Tibial nerve (tissue), 4 donors: Measurements from ENCODE around the gene BPTF. TPM values are rescaled to one million over a fixed set of nuclear protein-coding genes. Genes with fewer than 3 reads are reported as not detected.

Experiments
- DNase-seq, 2 donors: peaks; one replicate each; pipeline ENCODE4 v3.0.0-alpha.2; 2019; ENCODE audit warnings: low spot score in 2 of 2
- H3K27ac ChIP-seq, 4 donors: fragments of 200-600 bp; sonication (generic) in 3 of 4; one replicate each; pipeline ENCODE4 v1.5.1; 2017 to 2019; ENCODE audit warnings: mild to moderate bottlenecking in 1 of 4
- H3K27me3 ChIP-seq, 2 donors: fragments of 200-600 bp; sonication (generic) in 1 of 2; one replicate each; pipeline versions ENCODE4 v1.5.1 to v1.6.0; 2017 to 2019
- H3K36me3 ChIP-seq, 3 donors: fragments of 200-600 bp; sonication (generic); one replicate each; pipeline ENCODE4 v1.5.1; 2018 to 2019
- H3K4me1 ChIP-seq, 4 donors: fragments of 200-600 bp; sonication (generic) in 3 of 4; one replicate each; pipeline ENCODE4 v1.5.1; 2017 to 2019
- H3K4me3 ChIP-seq, 4 donors: fragments of 200-600 bp; sonication (generic) in 3 of 4; one replicate each; pipeline ENCODE4 v1.5.1; 2017 to 2019; ENCODE audit warnings: mild to moderate bottlenecking in 1 of 4, moderate library complexity in 1 of 4
- H3K9me3 ChIP-seq, 4 donors: fragments of 200-600 bp; sonication (generic) in 3 of 4; one replicate each; pipeline ENCODE4 v1.5.1; 2017 to 2019
- CTCF ChIP-seq, 5 experiments: fragments of 200-600 bp in 3 of 5; fragments of 450-650 bp in 2 of 5; sonication (generic) in 3 of 5; IDR thresholded peaks; one replicate each; pipeline ENCODE4 v1.5.1; 2016 to 2019; ENCODE audit warnings: antibody characterized with exemption in 5 of 5, mild to moderate bottlenecking in 3 of 5, moderate library complexity in 2 of 5
- EP300 ChIP-seq, 2 donors: sonication (generic); formaldehyde crosslinking; IDR thresholded peaks; one replicate each; pipeline ENCODE4 v1.6.1; 2017; ENCODE audit warnings: antibody characterized with exemption in 2 of 2, mild to moderate bottlenecking in 1 of 2
- POLR2A ChIP-seq, 2 donors: fragments of 450-650 bp; IDR thresholded peaks; one replicate each; pipeline ENCODE4 v1.6.1; 2017; ENCODE audit warnings: antibody characterized with exemption in 2 of 2, mild to moderate bottlenecking in 2 of 2, moderate library complexity in 2 of 2
- WGBS, 2 donors: methylation state at CpG; one replicate each; pipeline ENCODE4 v1.1.5; 2018; 5-methylcytosine and 5-hydroxymethylcytosine counted together
- total RNA-seq, 4 donors: library from RNA; depleted of rRNA; stranded (reverse); fragments of >200 nt; gene quantifications; one replicate each; pipeline ENCODE4 v1.1.0, GENCODE V29; 2016

Gene BPTF
- 100 to 1,000 TPM in 3 of 4 donors, 10 to 100 TPM in 1; 72.8 to 124 (median 113) TPM for total RNA-seq

GRCh38 chr17:67824735-67825626, at the start of gene BPTF:
BPTF (plus strand) TSS chr17:67825503; CDS start chr17:67825725, 222 bp downstream.
- Histone ChIP-seq H3K9me3 (no peaks in the 10 kb centered on the region), H3K36me3 (no peaks in the 10 kb centered on the region), H3K27ac (peak within 1 kb of the TSS; percentile 96 to 98 (median 97)), H3K4me1 (peaks cover 0 to 37% (median 30%) of the 10 kb centered on the region in 4 donors), H3K27me3 (no peaks in the 10 kb centered on the region), H3K4me3 (peak within 1 kb of the TSS; percentile 48 to 90 (median 81))
- WGBS, 2 donors = 1% methylated on average over 37 to 63 of the region's 88 CpGs
- peak; percentile 97 to 99 (median 99) for TF ChIP-seq CTCF (IDR thresholded peaks at IDR 0.05)
- TF ChIP-seq EP300 (IDR thresholded peaks at IDR 0.05) = peak in 1 of 2 donors; percentile 90
- peak; percentile 63 for TF ChIP-seq POLR2A (IDR thresholded peaks at IDR 0.05)
- DNase-seq = peak; percentile 78 to 82

GRCh38 chr17:67779098-67779672, 46.1 kb upstream of the BPTF start:
- Histone ChIP-seq H3K36me3 (no peaks in the 10 kb centered on the region), H3K4me3 (no peak overlapping the region), H3K27me3 (no peaks in the 10 kb centered on the region), H3K9me3 (no peaks in the 10 kb centered on the region), H3K27ac (peak overlapping the region in 1 of 4 donors; percentile 67), H3K4me1 (peaks cover 0 to 6% (median 0%) of the 10 kb centered on the region in 4 donors)
- 25 to 26% methylated on average over 13 of the region's 13 CpGs for WGBS, 2 donors
- peak; percentile 39 to 61 for DNase-seq
- no peak for TF ChIP-seq POLR2A (IDR thresholded peaks at IDR 0.05)
- peak in 1 of 2 donors; percentile 66 for TF ChIP-seq EP300 (IDR thresholded peaks at IDR 0.05)
- TF ChIP-seq CTCF (IDR thresholded peaks at IDR 0.05) = peak in 4 of 5 experiments; percentile 19 to 62 (median 31)

- Histone ChIP-seq H3K4me1 (no peaks in the 10 kb centered on the region), H3K36me3 (no peaks in the 10 kb centered on the region), H3K27ac (no peak overlapping the region), H3K4me3 (no peak overlapping the region), H3K27me3 (no peaks in the 10 kb centered on the region), H3K9me3 (peaks cover 0 to 4% (median 0%) of the 10 kb centered on the region in 4 donors)
- 75 to 82% methylated on average over 10 of the region's 10 CpGs for WGBS, 2 donors
- TF ChIP-seq EP300 (IDR thresholded peaks at IDR 0.05) (no peak), POLR2A (IDR thresholded peaks at IDR 0.05) (no peak), CTCF (IDR thresholded peaks at IDR 0.05) (no peak)
- no peak for DNase-seq
These were observed 40.8 kb upstream of the BPTF start for GRCh38 chr17:67784364-67785121.

GRCh38 chr17:67785122-67785477, 40.2 kb upstream of the BPTF start:
- peaks cover 0 to 4% (median 0%) of the 10 kb centered on the region in 4 donors for H3K9me3 ChIP-seq
- H3K27me3 ChIP-seq = no peaks in the 10 kb centered on the region
- no peaks in the 10 kb centered on the region for H3K4me1 ChIP-seq
- H3K27ac ChIP-seq = no peak overlapping the region
- no peak for TF ChIP-seq POLR2A (IDR thresholded peaks at IDR 0.05)
- WGBS, 2 donors = 90 to 92% methylated on average over 3 of the region's 3 CpGs
- no peak for DNase-seq
- H3K36me3 ChIP-seq = no peaks in the 10 kb centered on the region
- no peak overlapping the region for H3K4me3 ChIP-seq

GRCh38 chr17:67785504-67785903, 39.8 kb upstream of the BPTF start:
- H3K27ac ChIP-seq = no peak overlapping the region
- H3K9me3 ChIP-seq = peaks cover 0 to 4% (median 0%) of the 10 kb centered on the region in 4 donors
- no peaks in the 10 kb centered on the region for H3K36me3 ChIP-seq
- WGBS, 2 donors = 91 to 93% methylated on average over 5 of the region's 5 CpGs
- no peaks in the 10 kb centered on the region for H3K4me1 ChIP-seq
- no peak overlapping the region for H3K4me3 ChIP-seq
- no peak for TF ChIP-seq POLR2A (IDR thresholded peaks at IDR 0.05)
- TF ChIP-seq CTCF (IDR thresholded peaks at IDR 0.05) = no peak
- no peak for TF ChIP-seq EP300 (IDR thresholded peaks at IDR 0.05)
- no peak for DNase-seq
- no peaks in the 10 kb centered on the region for H3K27me3 ChIP-seq
